Measurements from ENCODE around the gene SNN. TPM values are rescaled to one million over a fixed set of nuclear protein-coding genes. Genes with fewer than 3 reads are reported as not detected.
A peak's percentile ranks its signal among the peaks of the same experiment; 100 is the strongest.

SNN gene
- total RNA-seq, 1 experiment from 2014 or later, result 26.0 TPM

DNA sequence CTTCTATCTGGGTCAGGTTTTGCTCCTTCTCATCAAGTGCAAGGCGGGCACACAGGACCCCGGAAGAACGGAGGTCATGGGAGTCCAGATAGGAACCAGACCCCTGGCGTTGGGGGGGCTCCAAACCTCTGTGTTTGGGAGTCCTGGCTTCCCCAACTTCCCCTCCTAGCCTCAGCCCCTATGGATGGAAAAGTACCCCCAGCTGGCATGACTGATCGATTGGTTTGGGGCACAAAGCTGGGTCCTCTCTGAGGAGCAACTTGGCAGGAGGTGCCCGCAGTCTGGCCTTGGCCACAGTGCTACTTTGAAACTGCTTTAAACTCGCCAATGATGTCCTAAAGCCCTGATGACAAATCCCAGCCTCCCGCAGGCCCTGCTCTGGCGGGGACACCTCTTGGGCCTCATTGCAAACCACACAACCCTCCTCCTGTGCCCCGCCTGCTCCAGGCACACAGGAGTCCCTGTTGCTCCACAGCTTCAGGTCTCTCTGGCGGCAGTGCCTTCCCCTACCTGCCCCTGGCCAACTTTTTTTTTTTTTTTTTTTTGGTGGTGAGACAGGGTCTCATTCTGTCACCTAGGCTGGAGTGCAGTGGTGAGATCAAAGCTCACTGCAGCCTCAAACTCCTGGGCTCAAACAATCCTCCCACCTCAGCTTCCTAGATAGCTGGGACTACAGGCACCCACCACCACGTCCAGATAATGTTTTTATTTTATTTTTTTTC is 38.0 kb upstream of the SNN start:
- TF ChIP-seq, protein P1, sequence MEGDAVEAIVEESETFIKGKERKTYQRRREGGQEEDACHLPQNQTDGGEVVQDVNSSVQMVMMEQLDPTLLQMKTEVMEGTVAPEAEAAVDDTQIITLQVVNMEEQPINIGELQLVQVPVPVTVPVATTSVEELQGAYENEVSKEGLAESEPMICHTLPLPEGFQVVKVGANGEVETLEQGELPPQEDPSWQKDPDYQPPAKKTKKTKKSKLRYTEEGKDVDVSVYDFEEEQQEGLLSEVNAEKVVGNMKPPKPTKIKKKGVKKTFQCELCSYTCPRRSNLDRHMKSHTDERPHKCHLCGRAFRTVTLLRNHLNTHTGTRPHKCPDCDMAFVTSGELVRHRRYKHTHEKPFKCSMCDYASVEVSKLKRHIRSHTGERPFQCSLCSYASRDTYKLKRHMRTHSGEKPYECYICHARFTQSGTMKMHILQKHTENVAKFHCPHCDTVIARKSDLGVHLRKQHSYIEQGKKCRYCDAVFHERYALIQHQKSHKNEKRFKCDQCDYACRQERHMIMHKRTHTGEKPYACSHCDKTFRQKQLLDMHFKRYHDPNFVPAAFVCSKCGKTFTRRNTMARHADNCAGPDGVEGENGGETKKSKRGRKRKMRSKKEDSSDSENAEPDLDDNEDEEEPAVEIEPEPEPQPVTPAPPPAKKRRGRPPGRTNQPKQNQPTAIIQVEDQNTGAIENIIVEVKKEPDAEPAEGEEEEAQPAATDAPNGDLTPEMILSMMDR (IDR thresholded peaks at IDR 0.05; ENCODE audit: unreplicated experiment), result no peak
- no peak overlapping the region for H3K4me3 Mint-ChIP-seq (ENCODE audit: low read depth, unreplicated experiment)
- CTCF ChIA-PET, result interaction anchor here (0.7 to 1.8 kb wide), 3 partner anchors 17 to 46 kb away, joined by 3 to 4 read pairs (median 4); no protein-coding TSS in a partner anchor
- H3K36me3 Mint-ChIP-seq (ENCODE audit: insufficient read depth, unreplicated experiment), result peaks cover 19% of the 10 kb centered on the region
- H3K4me1 Mint-ChIP-seq (ENCODE audit: low read depth, unreplicated experiment), result peaks cover 69% of the 10 kb centered on the region
- peak overlapping the region; percentile 91 for H3K27ac Mint-ChIP-seq (ENCODE audit: unreplicated experiment)
- no TSS peak for BruUV-seq (replicated peaks)
- intact Hi-C loops (cut with micrococcal nuclease; ENCODE audit: unreplicated experiment), result no loop called here
- H3K27me3 Mint-ChIP-seq (ENCODE audit: unreplicated experiment), result no peaks in the 10 kb centered on the region
- DNase-seq, result peak; percentile 49
- H3K9me3 Mint-ChIP-seq (ENCODE audit: low read depth, unreplicated experiment), result no peaks in the 10 kb centered on the region

GRCh38 chr16:11630768-11631056 is 37.5 kb upstream of the SNN start:
- intact Hi-C loops (cut with micrococcal nuclease; ENCODE audit: unreplicated experiment), result no loop called here
- H3K4me3 Mint-ChIP-seq (ENCODE audit: low read depth, unreplicated experiment), result no peak overlapping the region
- H3K4me1 Mint-ChIP-seq (ENCODE audit: low read depth, unreplicated experiment), result peaks cover 70% of the 10 kb centered on the region
- no TSS peak for BruUV-seq (replicated peaks)
- TF ChIP-seq, protein P1 (IDR thresholded peaks at IDR 0.05; ENCODE audit: unreplicated experiment), result no peak
- H3K9me3 Mint-ChIP-seq (ENCODE audit: low read depth, unreplicated experiment), result no peaks in the 10 kb centered on the region
- CTCF ChIA-PET, result interaction anchor here (0.8 to 1.8 kb wide), 3 partner anchors 9 to 47 kb away, joined by 3 to 8 read pairs (median 4); no protein-coding TSS in a partner anchor
- peak overlapping the region; percentile 91 for H3K27ac Mint-ChIP-seq (ENCODE audit: unreplicated experiment)
- peaks cover 19% of the 10 kb centered on the region for H3K36me3 Mint-ChIP-seq (ENCODE audit: insufficient read depth, unreplicated experiment)
- no peaks in the 10 kb centered on the region for H3K27me3 Mint-ChIP-seq (ENCODE audit: unreplicated experiment)
- DNase-seq, result no peak

GRCh38 chr16:11631214-11631613 is 37.0 kb upstream of the SNN start:
- intact Hi-C loops (cut with micrococcal nuclease; ENCODE audit: unreplicated experiment), result no loop called here
- DNase-seq, result no peak
- Mint-ChIP-seq H3K4me1 (ENCODE audit: low read depth, unreplicated experiment) (peaks cover 75% of the 10 kb centered on the region), H3K9me3 (ENCODE audit: low read depth, unreplicated experiment) (no peaks in the 10 kb centered on the region), H3K27ac (ENCODE audit: unreplicated experiment) (no peak overlapping the region), H3K36me3 (ENCODE audit: insufficient read depth, unreplicated experiment) (peaks cover 19% of the 10 kb centered on the region), H3K27me3 (ENCODE audit: unreplicated experiment) (no peaks in the 10 kb centered on the region), H3K4me3 (ENCODE audit: low read depth, unreplicated experiment) (no peak overlapping the region)
- no TSS peak for BruUV-seq (replicated peaks)
- TF ChIP-seq, protein P1 (IDR thresholded peaks at IDR 0.05; ENCODE audit: unreplicated experiment), result no peak
- CTCF ChIA-PET, result interaction anchor here (0.8 to 1.8 kb wide), 3 partner anchors 9 to 47 kb away, joined by 3 to 8 read pairs (median 4); no protein-coding TSS in a partner anchor

DNA sequence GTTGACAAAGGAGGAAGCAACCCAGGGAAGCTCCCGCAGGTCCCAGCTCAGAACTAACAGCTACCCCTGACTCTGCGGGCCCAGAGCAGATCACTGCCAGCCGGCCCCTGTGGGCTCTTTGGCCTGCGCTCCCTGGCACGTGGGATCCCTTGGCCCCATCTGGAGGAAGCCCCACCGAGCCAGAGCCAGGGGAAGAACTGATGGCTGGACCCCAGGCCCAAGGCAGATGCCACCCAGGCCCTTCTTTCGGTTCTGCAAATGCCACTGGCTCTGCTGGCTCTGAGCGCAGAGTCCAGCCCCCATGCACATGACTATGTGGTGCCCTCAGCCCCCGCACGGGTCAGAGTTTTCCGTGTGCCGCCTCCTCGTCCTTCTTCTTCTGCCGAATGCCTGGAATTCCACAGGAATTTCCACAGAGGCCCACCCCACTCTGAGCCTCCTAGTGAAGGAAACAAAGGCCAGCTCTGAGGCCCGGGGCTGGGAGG is 35.8 kb upstream of the SNN start:
- peak; percentile 38 for DNase-seq
- peak overlapping the region; percentile 35 for H3K27ac Mint-ChIP-seq (ENCODE audit: unreplicated experiment)
- intact Hi-C loops (cut with micrococcal nuclease; ENCODE audit: unreplicated experiment), result no loop called here
- no TSS peak for BruUV-seq (replicated peaks)
- peaks cover 78% of the 10 kb centered on the region for H3K4me1 Mint-ChIP-seq (ENCODE audit: low read depth, unreplicated experiment)
- H3K27me3 Mint-ChIP-seq (ENCODE audit: unreplicated experiment), result no peaks in the 10 kb centered on the region
- CTCF ChIA-PET, result interaction anchor here (0.7 kb wide), 1 partner anchor 101 kb away, joined by 3 read pairs; no protein-coding TSS in a partner anchor
- TF ChIP-seq, protein P1 (IDR thresholded peaks at IDR 0.05; ENCODE audit: unreplicated experiment), result no peak
- no peak overlapping the region for H3K4me3 Mint-ChIP-seq (ENCODE audit: low read depth, unreplicated experiment)
- H3K9me3 Mint-ChIP-seq (ENCODE audit: low read depth, unreplicated experiment), result no peaks in the 10 kb centered on the region
- H3K36me3 Mint-ChIP-seq (ENCODE audit: insufficient read depth, unreplicated experiment), result peaks cover 10% of the 10 kb centered on the region

Measured in Calu3 (cell line).